HL-60 (cell line): Measurements from ENCODE around the gene STX1B.
A peak's percentile ranks its signal among the peaks of the same experiment; 100 is the strongest.

ENCODE experiments used
- DNase-seq, 2 experiments: peaks; one replicate each; pipeline ENCODE4 v3.0.0-alpha.2; 2010 to 2020; ENCODE audit warnings: low read depth in 1 of 2, low spot score in 1 of 2
- H3K27ac ChIP-seq: fragments of 250-450 bp; sonication (Bioruptor Pico); replicated peaks from 2 replicates; pipeline ENCODE4 v1.5.1; 2020; ENCODE audit warnings: mild to moderate bottlenecking, moderate library complexity
- H3K27me3 ChIP-seq: fragments of 250-450 bp; sonication (Bioruptor Pico); 2 replicates; pipeline ENCODE4 v1.5.1; 2021; ENCODE audit warnings: mild to moderate bottlenecking, moderate library complexity; ENCODE audit not compliant: insufficient read depth, poor library complexity, severe bottlenecking
- H3K4me3 ChIP-seq: replicated peaks from 2 replicates; pipeline ENCODE4 v1.5.1; 2011; ENCODE audit warnings: mild to moderate bottlenecking, control low read depth, low read length; ENCODE audit not compliant: insufficient read depth
- GABPA ChIP-seq: IDR thresholded peaks from 2 replicates; pipeline ENCODE4 v1.6.1; 2012; ENCODE audit warnings: low read depth
- POLR2AphosphoS5 ChIP-seq: IDR thresholded peaks from 2 replicates; pipeline ENCODE4 v1.6.1; 2012; ENCODE audit warnings: low read depth
- SPI1 ChIP-seq: IDR thresholded peaks from 2 replicates; pipeline ENCODE4 v1.6.1; 2012; ENCODE audit warnings: low read depth, mild to moderate bottlenecking, borderline replicate concordance
- TF ChIP-seq, protein P1 (sequence below): IDR thresholded peaks from one replicate; pipeline ENCODE4 v1.5.1; 2011; ENCODE audit warnings: low read length, control low read depth, inconsistent platforms; ENCODE audit not compliant: insufficient read depth
- TF ChIP-seq, protein P2 (sequence below): IDR thresholded peaks from 2 replicates; pipeline ENCODE4 v1.6.1; 2012; ENCODE audit warnings: low read depth; ENCODE audit not compliant: insufficient replicate concordance

The STX1B gene

DNA sequence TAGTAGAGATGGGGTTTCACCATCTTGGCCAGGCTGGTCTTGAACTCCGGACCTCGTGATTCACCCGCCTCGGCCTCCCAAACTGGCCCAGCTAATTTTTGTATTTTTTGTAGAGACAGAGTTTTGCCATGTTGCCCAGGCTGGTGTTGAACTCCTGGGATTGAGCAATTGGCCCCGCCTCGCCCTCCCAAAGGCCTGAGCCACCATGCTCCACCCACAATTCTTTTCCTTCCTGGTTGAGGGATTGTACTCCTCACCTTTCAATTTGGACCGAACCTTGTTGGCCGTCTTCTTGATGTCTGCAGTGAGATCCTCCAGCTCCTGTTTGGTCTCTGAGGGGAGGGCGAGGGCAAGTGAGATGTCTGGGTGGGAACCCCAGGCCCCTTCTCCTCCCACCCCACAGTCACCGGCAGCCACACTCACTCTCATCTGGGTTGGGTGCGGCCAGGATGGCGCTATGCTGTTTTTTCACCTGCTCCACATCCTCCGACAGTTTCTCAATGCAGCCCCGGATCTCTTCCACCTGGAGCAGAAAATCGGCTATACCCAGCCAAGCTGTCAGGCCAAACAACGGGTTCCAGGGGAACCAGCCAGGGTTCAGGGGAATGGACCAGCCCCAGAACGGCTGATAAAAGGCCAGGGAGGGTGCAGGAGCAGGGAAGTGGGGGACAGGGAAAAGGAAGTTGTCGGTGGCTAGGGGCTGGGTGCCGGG lies 9.6 kb downstream of the STX1B start:
- no peak overlapping the region for H3K4me3 ChIP-seq
- peaks cover 3% of the 10 kb centered on the region for H3K27me3 ChIP-seq
- no peak overlapping the region for H3K27ac ChIP-seq
- TF ChIP-seq, protein P1, sequence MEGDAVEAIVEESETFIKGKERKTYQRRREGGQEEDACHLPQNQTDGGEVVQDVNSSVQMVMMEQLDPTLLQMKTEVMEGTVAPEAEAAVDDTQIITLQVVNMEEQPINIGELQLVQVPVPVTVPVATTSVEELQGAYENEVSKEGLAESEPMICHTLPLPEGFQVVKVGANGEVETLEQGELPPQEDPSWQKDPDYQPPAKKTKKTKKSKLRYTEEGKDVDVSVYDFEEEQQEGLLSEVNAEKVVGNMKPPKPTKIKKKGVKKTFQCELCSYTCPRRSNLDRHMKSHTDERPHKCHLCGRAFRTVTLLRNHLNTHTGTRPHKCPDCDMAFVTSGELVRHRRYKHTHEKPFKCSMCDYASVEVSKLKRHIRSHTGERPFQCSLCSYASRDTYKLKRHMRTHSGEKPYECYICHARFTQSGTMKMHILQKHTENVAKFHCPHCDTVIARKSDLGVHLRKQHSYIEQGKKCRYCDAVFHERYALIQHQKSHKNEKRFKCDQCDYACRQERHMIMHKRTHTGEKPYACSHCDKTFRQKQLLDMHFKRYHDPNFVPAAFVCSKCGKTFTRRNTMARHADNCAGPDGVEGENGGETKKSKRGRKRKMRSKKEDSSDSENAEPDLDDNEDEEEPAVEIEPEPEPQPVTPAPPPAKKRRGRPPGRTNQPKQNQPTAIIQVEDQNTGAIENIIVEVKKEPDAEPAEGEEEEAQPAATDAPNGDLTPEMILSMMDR = no peak
- TF ChIP-seq GABPA (no peak), POLR2AphosphoS5 (no peak), SPI1 (no peak)
- TF ChIP-seq, protein P2, sequence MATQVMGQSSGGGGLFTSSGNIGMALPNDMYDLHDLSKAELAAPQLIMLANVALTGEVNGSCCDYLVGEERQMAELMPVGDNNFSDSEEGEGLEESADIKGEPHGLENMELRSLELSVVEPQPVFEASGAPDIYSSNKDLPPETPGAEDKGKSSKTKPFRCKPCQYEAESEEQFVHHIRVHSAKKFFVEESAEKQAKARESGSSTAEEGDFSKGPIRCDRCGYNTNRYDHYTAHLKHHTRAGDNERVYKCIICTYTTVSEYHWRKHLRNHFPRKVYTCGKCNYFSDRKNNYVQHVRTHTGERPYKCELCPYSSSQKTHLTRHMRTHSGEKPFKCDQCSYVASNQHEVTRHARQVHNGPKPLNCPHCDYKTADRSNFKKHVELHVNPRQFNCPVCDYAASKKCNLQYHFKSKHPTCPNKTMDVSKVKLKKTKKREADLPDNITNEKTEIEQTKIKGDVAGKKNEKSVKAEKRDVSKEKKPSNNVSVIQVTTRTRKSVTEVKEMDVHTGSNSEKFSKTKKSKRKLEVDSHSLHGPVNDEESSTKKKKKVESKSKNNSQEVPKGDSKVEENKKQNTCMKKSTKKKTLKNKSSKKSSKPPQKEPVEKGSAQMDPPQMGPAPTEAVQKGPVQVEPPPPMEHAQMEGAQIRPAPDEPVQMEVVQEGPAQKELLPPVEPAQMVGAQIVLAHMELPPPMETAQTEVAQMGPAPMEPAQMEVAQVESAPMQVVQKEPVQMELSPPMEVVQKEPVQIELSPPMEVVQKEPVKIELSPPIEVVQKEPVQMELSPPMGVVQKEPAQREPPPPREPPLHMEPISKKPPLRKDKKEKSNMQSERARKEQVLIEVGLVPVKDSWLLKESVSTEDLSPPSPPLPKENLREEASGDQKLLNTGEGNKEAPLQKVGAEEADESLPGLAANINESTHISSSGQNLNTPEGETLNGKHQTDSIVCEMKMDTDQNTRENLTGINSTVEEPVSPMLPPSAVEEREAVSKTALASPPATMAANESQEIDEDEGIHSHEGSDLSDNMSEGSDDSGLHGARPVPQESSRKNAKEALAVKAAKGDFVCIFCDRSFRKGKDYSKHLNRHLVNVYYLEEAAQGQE = no peak
- DNase-seq = peak in 1 of 2 experiments; percentile 25

DNA sequence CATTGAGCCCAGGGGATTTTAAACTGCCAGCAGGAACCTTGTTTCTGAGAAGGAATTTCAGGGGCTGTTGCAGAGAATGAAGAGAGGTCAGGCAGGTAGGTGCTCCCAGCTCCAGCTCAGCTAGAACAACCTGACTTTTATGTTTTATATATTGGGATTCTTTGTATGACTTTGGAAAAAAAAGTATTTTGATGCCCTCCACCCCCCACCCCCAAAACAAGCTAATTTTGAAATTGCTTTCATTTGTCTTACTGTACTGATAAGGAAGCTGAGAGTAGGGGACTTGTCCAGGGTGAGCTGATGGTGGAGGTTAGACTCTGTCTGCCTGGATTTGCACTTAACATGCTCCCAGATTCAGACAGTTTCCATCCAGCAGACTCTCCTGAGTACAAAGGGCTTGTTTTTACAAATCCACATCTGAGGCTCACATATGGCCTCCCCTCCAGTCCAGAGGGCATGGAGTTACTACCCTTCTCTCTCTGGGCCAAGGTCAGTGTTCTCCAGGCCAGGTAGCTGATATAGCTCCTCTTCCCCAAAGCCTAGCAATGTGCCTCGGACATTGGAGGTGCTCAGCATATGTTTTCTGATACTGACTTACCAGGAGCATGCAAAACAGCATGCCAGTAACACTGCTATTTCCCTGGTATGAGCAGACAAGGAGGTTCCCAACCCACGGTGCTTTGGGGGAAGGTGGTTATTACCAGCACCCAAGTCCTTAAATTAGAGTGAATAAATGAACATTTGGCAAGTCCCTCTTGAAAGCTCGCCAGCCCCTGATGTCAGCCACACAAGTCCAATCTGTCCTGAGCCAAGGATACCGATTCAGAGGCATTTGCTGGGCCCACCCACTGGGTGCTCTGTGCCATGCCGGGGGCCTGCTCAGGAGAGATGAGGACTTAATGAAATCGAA lies 11.3 kb downstream of the STX1B start:
- DNase-seq = no peak
- no peak overlapping the region for H3K4me3 ChIP-seq
- H3K27me3 ChIP-seq = no peaks in the 10 kb centered on the region
- TF ChIP-seq POLR2AphosphoS5 = no peak
- TF ChIP-seq, protein P1 = no peak
- TF ChIP-seq SPI1 = no peak
- TF ChIP-seq, protein P2 = no peak
- TF ChIP-seq GABPA = no peak
- no peak overlapping the region for H3K27ac ChIP-seq

DNA sequence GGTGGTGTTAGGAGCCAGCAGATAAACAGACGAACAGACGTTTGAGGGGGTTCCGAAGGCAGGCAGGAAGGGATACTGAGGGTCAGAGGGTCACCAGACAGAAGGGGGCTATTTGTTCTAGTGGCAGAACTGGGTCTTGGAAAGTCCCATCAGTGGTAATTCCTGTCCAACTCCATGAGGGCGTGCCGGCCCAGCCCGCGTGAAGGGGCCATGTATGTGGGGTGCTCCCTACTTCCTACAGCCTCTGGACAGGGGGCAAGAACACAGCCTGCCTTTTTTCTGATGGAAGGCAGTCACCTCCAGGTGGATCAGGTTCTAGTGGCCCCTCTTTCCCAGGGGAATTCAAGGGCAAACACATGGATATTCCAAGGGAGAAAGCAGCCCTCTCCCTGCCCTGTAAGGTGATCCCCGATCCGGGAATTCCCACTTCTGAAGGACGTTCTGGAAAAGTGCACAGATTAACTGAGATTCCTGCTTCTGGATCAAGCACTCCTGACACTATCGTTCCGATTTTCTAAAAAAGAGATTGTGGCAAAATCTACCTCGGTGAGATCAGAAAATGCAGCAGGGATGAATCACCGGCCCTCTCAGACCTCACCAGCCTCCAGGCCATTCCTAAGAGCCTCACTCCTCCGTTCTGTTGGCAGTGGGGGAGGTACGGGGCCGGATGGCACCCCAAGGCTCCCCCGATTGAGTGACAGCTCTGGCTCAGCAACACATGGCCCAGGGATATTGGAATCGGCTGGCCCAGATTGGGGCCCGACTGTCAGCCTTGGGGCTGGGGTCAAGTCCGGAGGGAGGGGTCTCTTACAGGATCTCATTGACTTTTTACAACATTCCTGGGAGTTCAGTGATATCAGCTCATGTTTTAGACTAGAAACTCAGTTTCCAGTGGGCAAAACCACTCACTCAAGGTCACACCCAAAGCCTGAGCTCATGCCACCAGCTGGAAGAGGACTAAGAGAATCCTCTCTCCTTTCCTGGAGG lies 12.4 kb downstream of the STX1B start:
- Histone ChIP-seq H3K27me3 (no peaks in the 10 kb centered on the region), H3K4me3 (peak overlapping the region; percentile 61), H3K27ac (no peak overlapping the region)
- TF ChIP-seq POLR2AphosphoS5 (no peak), SPI1 (no peak), GABPA (no peak)
- TF ChIP-seq, protein P1 = no peak
- TF ChIP-seq, protein P2 = no peak
- no peak for DNase-seq
